GM10248 (cell line): Measurements from ENCODE around the gene SESTD1.

Experiments used
- CTCF ChIA-PET: fragments of 300-600 bp; sonication (Branson Sonifier 250); formaldehyde crosslinking; extraction: SDS; loops from one replicate; lab custom pipeline; 2021; ENCODE audit warnings: antibody characterized with exemption; lab: Yijun Ruan, JAX
- POLR2A ChIA-PET: fragments of 350-650 bp; sonication (Branson Sonifier 250); formaldehyde crosslinking; extraction: SDS; loops from one replicate; lab custom pipeline; 2020; ENCODE audit warnings: antibody characterized with exemption; lab: Yijun Ruan, JAX
- DNase-seq: peaks from one replicate; pipeline ENCODE4 v3.0.0; 2012; ENCODE audit errors: extremely low spot score
- TF ChIP-seq, protein P1 (sequence below): IDR thresholded peaks from 2 replicates; pipeline ENCODE4 v1.5.1; 2012; ENCODE audit warnings: mild to moderate bottlenecking, low read depth; ENCODE audit errors: extremely low read depth, missing control alignments, control extremely low read depth

Gene SESTD1

DNA sequence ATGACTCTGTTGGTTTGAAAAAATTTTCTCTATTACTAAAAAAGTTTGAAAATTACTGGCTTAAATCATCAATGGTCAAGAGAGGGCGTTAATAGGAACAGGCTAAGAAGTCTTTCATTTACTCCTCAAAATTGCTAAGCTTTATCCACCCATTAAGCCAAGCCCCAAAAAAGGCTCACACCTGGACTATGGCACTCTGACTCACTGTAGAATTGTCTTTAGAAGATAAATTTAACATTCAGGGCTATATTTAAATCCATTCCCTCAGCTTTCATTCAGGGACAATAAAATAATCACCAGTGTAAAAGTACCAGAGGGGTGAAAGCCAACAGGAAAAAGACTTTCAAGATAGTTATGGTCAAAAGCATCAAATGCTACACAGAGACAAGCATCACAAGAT is 80.0 kb downstream of the SESTD1 start:
- CTCF ChIA-PET, result no interaction called here
- no peak for DNase-seq
- TF ChIP-seq, protein P1, sequence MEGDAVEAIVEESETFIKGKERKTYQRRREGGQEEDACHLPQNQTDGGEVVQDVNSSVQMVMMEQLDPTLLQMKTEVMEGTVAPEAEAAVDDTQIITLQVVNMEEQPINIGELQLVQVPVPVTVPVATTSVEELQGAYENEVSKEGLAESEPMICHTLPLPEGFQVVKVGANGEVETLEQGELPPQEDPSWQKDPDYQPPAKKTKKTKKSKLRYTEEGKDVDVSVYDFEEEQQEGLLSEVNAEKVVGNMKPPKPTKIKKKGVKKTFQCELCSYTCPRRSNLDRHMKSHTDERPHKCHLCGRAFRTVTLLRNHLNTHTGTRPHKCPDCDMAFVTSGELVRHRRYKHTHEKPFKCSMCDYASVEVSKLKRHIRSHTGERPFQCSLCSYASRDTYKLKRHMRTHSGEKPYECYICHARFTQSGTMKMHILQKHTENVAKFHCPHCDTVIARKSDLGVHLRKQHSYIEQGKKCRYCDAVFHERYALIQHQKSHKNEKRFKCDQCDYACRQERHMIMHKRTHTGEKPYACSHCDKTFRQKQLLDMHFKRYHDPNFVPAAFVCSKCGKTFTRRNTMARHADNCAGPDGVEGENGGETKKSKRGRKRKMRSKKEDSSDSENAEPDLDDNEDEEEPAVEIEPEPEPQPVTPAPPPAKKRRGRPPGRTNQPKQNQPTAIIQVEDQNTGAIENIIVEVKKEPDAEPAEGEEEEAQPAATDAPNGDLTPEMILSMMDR, result no peak
- POLR2A ChIA-PET, result no interaction called here

DNA sequence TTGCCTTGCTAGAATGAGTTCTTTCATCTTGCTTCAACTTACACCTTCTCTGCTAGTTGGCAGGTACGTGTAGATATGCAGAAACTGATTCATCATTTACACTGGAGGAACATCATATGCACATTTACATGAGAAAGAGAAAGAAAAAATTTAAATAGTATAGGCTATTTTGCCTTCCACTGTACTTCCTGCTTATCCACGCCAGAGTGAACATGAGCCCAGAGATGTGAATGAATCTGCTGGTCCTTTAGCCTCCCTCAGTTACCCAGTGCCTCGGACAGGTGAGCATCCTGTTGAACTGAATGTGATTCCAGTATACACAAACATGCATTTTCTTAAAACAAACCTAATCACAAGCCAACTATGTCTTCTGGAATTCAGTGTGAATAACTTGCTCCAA is 83.6 kb downstream of the SESTD1 start:
- ChIA-PET CTCF (interaction anchor here (1.1 to 1.8 kb wide), 5 partner anchors 7 to 131 kb away, joined by 3 to 9 read pairs (median 3); partner anchors contain the start of gene CCDC141), POLR2A (no interaction called here)
- TF ChIP-seq, protein P1, result no peak
- no peak for DNase-seq

GRCh38 chr2:179180242-179180641 is 84.4 kb downstream of the SESTD1 start:
- POLR2A ChIA-PET, result no interaction called here
- no peak for DNase-seq
- CTCF ChIA-PET, result interaction anchor here (1.1 to 1.6 kb wide), 3 partner anchors 8 to 131 kb away, joined by 3 to 4 read pairs (median 3); partner anchors contain the start of gene CCDC141
- TF ChIP-seq, protein P1, result no peak

GRCh38 chr2:179179719-179180118 is 84.9 kb downstream of the SESTD1 start:
- POLR2A ChIA-PET, result no interaction called here
- TF ChIP-seq, protein P1, result no peak
- DNase-seq, result no peak
- CTCF ChIA-PET, result interaction anchor here (1.2 to 1.6 kb wide), 3 partner anchors 11 to 130 kb away, joined by 3 to 4 read pairs (median 3); partner anchors contain the start of gene CCDC141

DNA sequence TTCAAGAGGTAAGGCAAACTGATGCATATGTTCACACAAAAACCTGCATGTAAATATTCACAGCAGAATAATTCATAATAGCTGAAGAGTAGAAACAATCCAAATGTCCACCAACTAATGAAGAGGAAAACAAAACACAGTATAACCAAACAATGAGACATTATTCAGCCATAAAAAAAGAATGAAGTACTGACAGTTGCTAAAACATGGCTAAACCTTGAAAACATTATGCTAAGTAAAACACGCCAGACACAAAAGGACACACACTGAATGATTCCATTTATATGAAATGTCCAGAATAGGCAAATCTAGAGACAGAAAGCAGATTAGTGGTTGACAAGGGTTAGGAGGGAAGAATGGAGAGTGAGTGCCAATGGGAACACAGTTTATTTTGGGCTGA is 86.9 kb downstream of the SESTD1 start:
- DNase-seq, result no peak
- ChIA-PET CTCF (no interaction called here), POLR2A (no interaction called here)
- TF ChIP-seq, protein P1, result no peak

GRCh38 chr2:179174240-179174639 is 90.4 kb downstream of the SESTD1 start:
- TF ChIP-seq, protein P1, result no peak
- no peak for DNase-seq
- ChIA-PET CTCF (interaction anchor here (0.7 to 3.4 kb wide), 7 partner anchors 8 to 284 kb away, joined by 3 to 12 read pairs (median 5); no protein-coding TSS in a partner anchor), POLR2A (no interaction called here)
